Measurements from ENCODE around the gene DNMT3L.
"Not testable (repeated sequence)": the region's sequence is repeated elsewhere in the genome, so short reads cannot be mapped to it uniquely, and the experiment has no call there.

The DNMT3L gene

GRCh38 chr21:44249204-44250037, 12.3 kb downstream of the DNMT3L start:
- DNase-seq (ENCODE audit: low spot score), result not testable (repeated sequence)

- not testable (repeated sequence) for DNase-seq (ENCODE audit: low spot score)
Observed at GRCh38 chr21:44247904-44248303, 13.8 kb downstream of the DNMT3L start.

- not testable (repeated sequence) for DNase-seq (ENCODE audit: low spot score)
Observed at GRCh38 chr21:44243980-44244379, 17.7 kb downstream of the DNMT3L start.

GRCh38 chr21:44241281-44241680, 20.4 kb downstream of the DNMT3L start:
- DNase-seq (ENCODE audit: low spot score), result not testable (repeated sequence)

DNA sequence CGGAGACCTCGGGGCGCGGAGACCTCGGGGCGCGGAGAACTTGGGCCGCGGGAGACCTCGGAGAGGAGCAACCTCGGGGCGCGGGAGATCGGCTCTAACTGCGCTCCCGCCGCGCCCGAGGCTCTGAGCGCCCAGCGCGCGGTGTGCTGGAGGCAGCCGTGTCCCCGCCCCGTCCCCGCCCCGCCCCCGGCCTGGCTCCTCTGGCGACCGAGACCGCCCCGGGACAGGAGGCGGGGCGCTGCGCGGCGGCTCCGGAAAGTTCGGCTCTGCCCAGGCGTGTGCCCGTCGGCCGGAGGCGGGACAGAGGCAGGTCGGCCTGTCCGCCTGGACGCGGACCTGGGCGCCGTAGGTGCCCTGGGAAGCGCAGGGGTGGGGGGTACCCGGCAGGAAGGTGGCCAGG, 20.9 kb downstream of the DNMT3L start, which contains the start of gene ICOSLG:
TSS of gene ICOSLG (minus strand) at position 102 of the 400 bp plus-strand sequence. CDS start 126 bp downstream, outside the sequence.
- not testable (repeated sequence) for DNase-seq (ENCODE audit: low spot score)

DNA sequence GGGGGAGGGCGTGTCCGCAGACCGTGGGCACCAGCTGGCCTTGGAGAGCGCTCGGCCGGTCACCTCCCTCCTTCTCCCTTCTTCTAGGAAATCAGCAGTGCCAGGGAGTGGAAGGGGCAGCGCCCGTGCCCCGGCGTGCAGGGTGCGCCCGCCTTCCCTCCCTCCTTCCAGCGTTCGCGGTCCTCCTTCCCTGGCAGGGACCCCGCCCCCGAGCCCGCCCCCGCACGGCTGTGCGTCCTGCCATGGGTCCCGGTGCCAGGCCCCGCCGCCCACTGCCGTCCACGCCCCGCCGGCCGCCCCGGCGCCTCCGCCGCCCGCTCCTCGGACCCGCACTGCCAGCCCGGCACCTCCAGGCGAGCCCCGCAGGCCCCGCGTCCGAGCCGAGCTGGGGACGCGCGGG, 21.3 kb downstream of the DNMT3L start:
- DNase-seq (ENCODE audit: low spot score), result not testable (repeated sequence)

- not testable (repeated sequence) for DNase-seq (ENCODE audit: low spot score)
Observed at GRCh38 chr21:44229561-44229960, 32.1 kb downstream of the DNMT3L start.

- DNase-seq (ENCODE audit: low spot score), result not testable (repeated sequence)
Observed at GRCh38 chr21:44228109-44228508, 33.6 kb downstream of the DNMT3L start.

- not testable (repeated sequence) for DNase-seq (ENCODE audit: low spot score)
Observed at GRCh38 chr21:44227614-44228013, 34.1 kb downstream of the DNMT3L start.

GRCh38 chr21:44225605-44226004, 36.1 kb downstream of the DNMT3L start:
- not testable (repeated sequence) for DNase-seq (ENCODE audit: low spot score)

DNA sequence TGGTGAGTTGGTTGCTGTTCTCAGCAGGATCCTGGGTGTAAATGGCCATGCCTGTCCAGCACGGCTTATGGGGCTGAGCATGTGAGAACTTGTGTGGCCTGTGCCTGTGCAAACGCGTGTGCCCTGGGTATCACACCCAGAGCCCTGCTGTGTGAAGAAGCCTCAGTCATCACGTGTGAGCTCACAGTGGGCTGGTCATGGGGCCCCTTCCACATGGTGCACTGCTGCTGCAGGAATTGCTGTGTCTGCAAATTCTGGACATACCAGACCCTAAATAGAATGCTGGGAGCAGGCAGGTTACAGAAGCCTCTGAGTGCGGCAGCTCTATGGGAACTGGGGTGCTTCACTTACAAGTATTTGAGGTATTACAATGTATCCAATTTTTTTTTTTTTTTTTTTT, 38.4 kb downstream of the DNMT3L start:
- not testable (repeated sequence) for DNase-seq (ENCODE audit: low spot score)

DNA sequence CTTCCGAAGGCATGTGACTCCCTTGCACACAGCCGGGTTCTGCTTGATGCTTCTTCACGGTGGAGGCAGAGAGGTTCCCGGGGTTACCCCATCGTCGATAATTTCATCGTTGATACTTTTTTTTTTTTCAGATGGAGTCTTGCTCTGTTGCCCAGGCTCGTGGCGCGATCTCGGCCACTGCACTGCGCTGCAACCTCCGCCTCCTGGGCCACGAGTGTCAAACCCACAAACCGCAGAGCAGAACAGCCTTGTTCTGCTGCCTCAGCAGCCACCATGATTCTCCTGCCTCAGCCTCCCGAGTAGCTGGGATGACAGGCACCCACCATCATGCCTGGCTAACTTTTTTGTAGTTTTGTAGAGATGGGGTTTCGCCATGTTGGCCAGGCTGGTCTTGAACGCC, 41.0 kb downstream of the DNMT3L start:
- not testable (repeated sequence) for DNase-seq (ENCODE audit: low spot score)

GRCh38 chr21:44218461-44218860, 43.2 kb downstream of the DNMT3L start:
- DNase-seq (ENCODE audit: low spot score), result not testable (repeated sequence)

- DNase-seq (ENCODE audit: low spot score), result not testable (repeated sequence)
Observed at GRCh38 chr21:44211978-44212377, 49.7 kb downstream of the DNMT3L start.

- DNase-seq (ENCODE audit: low spot score), result not testable (repeated sequence)
Observed at GRCh38 chr21:44211574-44211973, 50.1 kb downstream of the DNMT3L start.

DNA sequence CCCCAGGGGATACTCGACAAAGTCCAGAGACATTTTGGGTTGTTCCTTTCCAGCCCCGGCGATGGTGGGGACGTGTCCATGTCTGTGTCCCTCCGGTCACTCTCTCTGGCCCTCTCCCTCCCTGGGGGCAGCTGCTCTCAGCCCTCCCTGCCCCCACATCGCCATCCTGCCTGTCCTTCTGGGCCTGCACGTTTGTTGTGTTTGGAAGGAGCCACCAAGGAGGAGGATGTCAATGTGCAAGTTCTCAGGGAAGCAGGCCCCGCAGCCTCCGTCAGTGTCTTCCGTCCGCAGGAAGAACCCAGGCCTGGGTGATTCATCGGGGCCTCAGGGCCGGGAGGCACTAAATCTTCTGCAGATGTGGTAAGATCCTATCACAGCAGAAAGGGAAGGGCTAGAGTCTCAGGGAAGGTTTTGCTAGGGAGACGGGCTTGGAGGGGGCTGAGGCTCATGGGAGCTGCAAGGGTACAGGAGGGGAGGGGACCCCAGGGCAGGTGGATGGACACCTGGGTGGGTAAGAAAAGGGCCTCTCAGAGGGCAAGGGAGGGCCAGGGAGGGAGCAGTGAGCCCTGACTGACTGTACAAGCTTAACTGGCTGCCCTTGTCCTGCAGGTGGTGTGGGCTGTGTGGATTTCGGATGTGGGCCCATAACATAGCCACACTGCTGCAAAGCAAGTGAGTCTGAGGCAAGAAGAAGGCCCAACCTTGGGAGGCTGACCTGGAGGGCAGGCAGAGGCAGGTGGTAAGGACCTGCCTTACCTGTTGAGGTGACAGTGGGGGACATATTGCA, 53.6 kb downstream of the DNMT3L start:
- DNase-seq (ENCODE audit: low spot score), result not testable (repeated sequence)

- not testable (repeated sequence) for DNase-seq (ENCODE audit: low spot score)
Observed at GRCh38 chr21:44206698-44207676, 54.7 kb downstream of the DNMT3L start.

DNA sequence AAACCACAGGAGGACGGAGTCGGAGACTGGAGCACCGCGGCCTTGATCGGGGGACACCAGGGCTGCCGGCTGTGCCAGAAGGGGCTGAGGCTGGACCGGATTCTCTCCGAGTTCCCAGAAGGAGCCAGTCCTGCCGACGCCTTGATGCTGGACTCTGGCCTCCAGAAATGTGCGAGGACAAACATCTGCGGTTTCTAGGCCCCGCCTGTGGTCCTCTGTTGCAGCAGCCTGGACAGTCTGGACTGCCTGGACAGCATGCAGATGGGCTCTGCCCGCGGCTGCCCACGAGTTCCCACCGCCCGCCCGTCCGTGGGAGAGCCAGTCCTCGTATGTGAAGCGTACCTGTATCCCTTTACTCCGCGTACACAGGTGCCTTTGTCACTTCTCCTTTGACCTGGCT, 55.5 kb downstream of the DNMT3L start:
- DNase-seq (ENCODE audit: low spot score), result not testable (repeated sequence)

GRCh38 chr21:44202590-44203299, 59.0 kb downstream of the DNMT3L start:
- DNase-seq (ENCODE audit: low spot score), result not testable (repeated sequence)

DNA sequence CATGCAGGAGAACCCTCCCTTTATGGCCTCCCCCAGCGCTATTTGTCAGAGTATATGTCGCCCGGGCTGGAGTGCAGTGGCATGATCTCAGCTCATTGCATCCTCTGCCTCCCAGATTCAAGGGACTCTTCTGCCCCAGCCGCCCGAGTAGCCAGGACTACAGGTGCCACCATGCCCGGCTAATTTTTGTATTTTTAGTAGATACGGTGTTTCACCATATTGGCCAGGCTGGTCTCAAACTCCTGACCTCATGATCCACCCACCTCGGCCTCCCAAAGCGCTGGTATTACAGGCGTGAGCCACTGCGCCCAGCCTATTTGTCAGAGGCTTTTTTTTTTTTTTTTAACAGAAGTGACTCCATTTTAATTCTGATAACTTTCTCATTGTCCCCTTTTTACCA, 61.7 kb downstream of the DNMT3L start:
- not testable (repeated sequence) for DNase-seq (ENCODE audit: low spot score)

DNA sequence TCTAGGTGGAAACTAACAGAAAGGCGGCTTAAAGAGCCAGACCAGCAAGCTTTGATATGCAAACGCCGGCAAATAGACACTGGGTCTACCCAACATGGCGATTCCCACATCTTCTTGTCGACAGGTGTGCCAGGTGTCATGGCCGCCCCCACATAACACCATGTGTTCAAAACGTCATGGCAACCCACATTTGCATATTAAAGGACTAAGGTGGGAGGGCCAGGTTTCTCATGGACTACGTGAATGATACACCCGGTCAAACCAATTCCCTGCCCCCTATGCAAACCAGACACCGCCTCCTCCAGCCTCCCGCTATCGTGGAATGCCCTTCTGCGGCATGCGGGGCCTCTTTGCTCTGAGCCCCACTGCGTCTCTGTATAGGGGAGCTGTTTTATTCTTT, 62.2 kb downstream of the DNMT3L start:
- no peak for DNase-seq (ENCODE audit: low spot score)
